Thoracic aorta (tissue), 2 donors: ENCODE results near the gene PDZD7. TPM values are rescaled to one million over a fixed set of nuclear protein-coding genes. Genes with fewer than 3 reads are reported as not detected.
A peak's percentile ranks its signal among the peaks of the same experiment; 100 is the strongest.

Experiments used
- ATAC-seq: fragments of 150-250 bp; one replicate; pipeline ENCODE4 v1.8.0; 2017; ENCODE audit warnings: low read depth; ENCODE audit not compliant: insufficient number of reproducible peaks, low FRiP score
- DNase-seq: peaks from one replicate; pipeline ENCODE4 v3.0.0-alpha.2; 2020; ENCODE audit warnings: low spot score
- H3K27ac ChIP-seq, 2 donors: fragments of 200-600 bp; sonication (generic); 1 replicate in 1 of 2; 2 replicates in 1 of 2; pipeline ENCODE4 v1.5.1; 2016; ENCODE audit warnings: mild to moderate bottlenecking in 2 of 2, moderate library complexity in 2 of 2
- H3K27me3 ChIP-seq: fragments of 200-600 bp; sonication (generic); replicated peaks from 2 replicates; pipeline ENCODE4 v1.6.0; 2016; ENCODE audit warnings: mild to moderate bottlenecking; ENCODE audit not compliant: insufficient read depth
- H3K36me3 ChIP-seq: fragments of 200-600 bp; sonication (generic); one replicate; pipeline ENCODE4 v1.5.1; 2016
- H3K4me1 ChIP-seq, 2 donors: fragments of 200-600 bp; sonication (generic); 1 replicate in 1 of 2; 2 replicates in 1 of 2; pipeline versions ENCODE4 v1.5.1 to v1.6.0; 2016; ENCODE audit warnings: low read depth in 2 of 2, mild to moderate bottlenecking in 1 of 2; ENCODE audit not compliant: control insufficient read depth in 1 of 2
- H3K4me3 ChIP-seq: fragments of 200-600 bp; sonication (generic); 2 replicates; pipeline ENCODE4 v1.5.1; 2016; ENCODE audit warnings: mild to moderate bottlenecking
- H3K9me3 ChIP-seq: fragments of 200-600 bp; sonication (generic); 2 replicates; pipeline ENCODE4 v1.5.1; 2016
- CTCF ChIP-seq: fragments of 200-600 bp; sonication (generic); IDR thresholded peaks from one replicate; pipeline ENCODE4 v1.5.1; 2019; ENCODE audit warnings: antibody characterized with exemption
- total RNA-seq, 2 donors: library from RNA; depleted of rRNA; stranded (reverse); fragments of >200 nt; gene quantifications; one replicate each; pipeline versions ENCODE4 v1.1.0 to v1.2.3, GENCODE V29; 2016

Gene PDZD7
- total RNA-seq, 2 donors from 2014 or later = 0.14 to 1.1 TPM

DNA sequence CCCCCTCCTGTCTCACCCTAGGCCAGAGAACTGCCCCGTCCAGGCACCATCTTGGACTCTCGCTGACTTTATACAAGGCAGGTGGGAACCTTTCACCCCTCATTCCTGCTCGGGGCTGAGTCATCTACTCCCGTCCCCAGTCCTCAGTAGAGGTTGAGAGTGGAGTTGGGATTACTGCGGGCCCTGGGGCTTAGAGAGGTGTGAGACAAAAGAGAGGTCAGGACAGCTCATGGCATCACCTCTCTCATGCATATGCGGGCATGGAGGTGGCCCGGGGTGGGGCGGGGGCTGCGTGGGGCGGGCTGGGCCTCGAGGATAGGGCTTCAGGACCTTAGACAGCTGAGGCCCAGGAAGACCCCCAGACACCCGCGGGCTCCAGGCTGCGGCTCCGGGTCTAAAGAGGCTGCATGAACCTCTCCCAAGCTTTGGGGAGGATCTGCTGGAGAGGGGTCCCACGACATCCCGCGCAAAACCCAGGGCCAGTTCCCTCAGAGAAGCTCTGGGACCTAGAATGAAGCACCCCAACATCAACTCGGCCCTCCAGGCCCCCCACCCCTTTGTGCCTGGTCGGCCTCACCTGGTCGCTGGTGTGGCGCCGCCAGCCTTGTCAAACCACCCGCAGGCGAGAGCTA, 317 bp downstream of the PDZD7 start:
- H3K27ac ChIP-seq = peak overlapping the region; percentile 99 to 100
- H3K4me3 ChIP-seq = peak overlapping the region; percentile 82
- DNase-seq (no peak), ATAC-seq (no peak)
- H3K36me3 ChIP-seq = peaks cover 12% of the 10 kb centered on the region
- peaks cover 8 to 25% of the 10 kb centered on the region in 2 donors for H3K4me1 ChIP-seq
- no peaks in the 10 kb centered on the region for H3K27me3 ChIP-seq
- no peaks in the 10 kb centered on the region for H3K9me3 ChIP-seq
- no peak for TF ChIP-seq CTCF

DNA sequence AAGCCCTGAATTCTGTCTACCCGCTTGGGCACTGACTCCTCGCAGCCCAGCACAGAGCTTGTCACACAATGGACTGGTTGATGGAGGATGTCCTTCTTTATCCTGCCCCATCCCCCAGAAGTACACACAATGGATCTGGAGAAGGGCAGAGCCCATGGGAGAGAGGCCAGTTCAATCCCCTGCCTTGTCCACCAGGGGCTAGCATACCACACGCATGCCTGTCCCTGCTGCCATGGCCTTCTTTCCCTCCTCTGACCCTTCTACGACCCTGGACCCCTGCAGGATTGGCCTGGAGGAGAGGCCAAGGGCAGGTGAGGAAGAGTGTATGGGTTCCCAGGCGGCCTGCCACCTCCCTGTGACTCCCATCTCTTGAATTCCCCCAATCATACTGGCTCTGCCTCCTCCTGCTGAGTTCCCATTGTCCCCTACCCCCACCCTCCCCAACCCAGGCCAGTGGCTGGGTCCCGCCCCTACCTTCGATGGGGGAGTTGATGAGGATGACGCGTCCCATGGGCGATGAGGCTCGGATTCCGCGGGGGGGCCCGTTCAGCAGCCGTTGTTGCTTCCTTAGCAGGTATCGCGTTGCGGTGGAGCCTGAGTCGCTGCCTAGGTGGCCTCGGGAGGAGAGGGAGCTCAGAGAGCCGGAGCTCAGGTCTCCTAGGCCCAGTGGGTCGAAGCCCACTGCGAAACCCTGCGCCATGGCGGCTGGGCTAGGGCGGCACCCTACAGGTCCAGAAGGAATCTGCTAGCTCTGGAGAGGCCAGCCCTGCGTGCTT, 1.2 kb downstream of the PDZD7 start:
- no peak for TF ChIP-seq CTCF
- H3K27ac ChIP-seq = no peak overlapping the region

DNA sequence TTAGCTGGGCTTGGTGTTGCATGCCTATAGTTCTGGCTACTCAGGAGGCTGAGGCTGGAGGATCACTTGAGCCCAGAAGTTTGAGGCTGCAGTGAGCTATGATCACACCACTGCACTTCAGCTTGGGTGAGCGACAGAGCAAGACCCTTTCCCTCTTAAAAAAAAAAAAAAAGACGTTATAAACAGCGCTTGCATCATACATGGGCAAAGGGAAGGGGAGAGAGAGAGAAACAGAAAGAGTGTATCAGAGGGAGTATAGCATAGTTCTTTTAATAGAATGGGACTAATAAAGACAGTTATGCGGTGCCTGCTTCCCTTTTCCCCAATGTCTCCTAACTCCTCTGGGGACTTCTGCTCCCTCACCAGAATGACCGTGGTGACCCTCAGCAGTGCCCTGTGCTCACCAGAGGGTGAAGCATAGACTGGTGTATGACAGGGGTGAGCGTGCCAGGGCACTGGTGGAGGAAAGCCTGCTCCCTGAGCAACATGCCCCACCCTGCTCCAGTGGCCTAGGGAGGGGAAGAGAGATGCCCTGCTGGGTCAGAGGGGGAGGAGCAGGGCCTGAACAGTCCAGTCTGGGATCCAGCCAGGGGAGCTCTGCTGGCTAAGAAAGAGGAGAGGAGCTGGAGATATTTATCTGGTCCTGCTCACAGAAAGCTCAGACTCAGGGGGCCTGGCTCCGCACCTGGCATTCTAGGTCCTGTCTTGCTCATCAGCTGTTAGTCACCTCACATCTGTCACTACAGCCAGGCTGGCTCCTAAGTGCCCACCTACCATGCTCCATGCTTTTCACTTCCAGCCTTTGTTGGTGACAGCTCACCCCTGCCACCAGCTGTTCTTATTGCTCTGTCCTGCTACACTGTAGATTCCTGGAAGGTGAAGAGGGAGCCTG, 2.2 kb downstream of the PDZD7 start:
- Histone ChIP-seq H3K4me3 (no peak overlapping the region), H3K27ac (no peak overlapping the region), H3K27me3 (no peaks in the 10 kb centered on the region), H3K36me3 (no peaks in the 10 kb centered on the region), H3K9me3 (no peaks in the 10 kb centered on the region), H3K4me1 (peaks cover 8 to 17% of the 10 kb centered on the region in 2 donors)
- ATAC-seq (no peak), DNase-seq (no peak)
- TF ChIP-seq CTCF = no peak

More for the DNA sequence above, 1.2 kb downstream of the PDZD7 start:
- DNase-seq (no peak), ATAC-seq (no peak)
- no peaks in the 10 kb centered on the region for H3K27me3 ChIP-seq
- H3K4me3 ChIP-seq = no peak overlapping the region
- peaks cover 2% of the 10 kb centered on the region for H3K36me3 ChIP-seq
- H3K9me3 ChIP-seq = no peaks in the 10 kb centered on the region
- H3K4me1 ChIP-seq = peaks cover 8 to 25% of the 10 kb centered on the region in 2 donors

GRCh38 chr10:101027106-101027720, 3.7 kb downstream of the PDZD7 start:
- Histone ChIP-seq H3K36me3 (no peaks in the 10 kb centered on the region), H3K27me3 (no peaks in the 10 kb centered on the region), H3K4me1 (peaks cover 0 to 7% of the 10 kb centered on the region in 2 donors), H3K9me3 (no peaks in the 10 kb centered on the region), H3K4me3 (no peak overlapping the region), H3K27ac (no peak overlapping the region)
- no peak for DNase-seq
- no peak for TF ChIP-seq CTCF
- ATAC-seq = no peak
